Stomach (tissue), 9 donors: ENCODE measurements around the gene EDRF1. TPM values are rescaled to one million over a fixed set of nuclear protein-coding genes. Genes with fewer than 3 reads are reported as not detected.

Experiments used
- DNase-seq, 2 donors: peaks; one replicate each; pipeline versions ENCODE4 v3.0.0 to v3.0.0-alpha.2; 2013 to 2019
- H3K27ac ChIP-seq, 5 donors: fragments of 200-600 bp in 4 of 5; sonication (generic) in 4 of 5; one replicate each; pipeline ENCODE4 v1.5.1; 2013 to 2019; ENCODE audit warnings: mild to moderate bottlenecking in 1 of 5, moderate library complexity in 1 of 5
- H3K27me3 ChIP-seq, 3 donors: fragments of 200-600 bp; sonication (generic); one replicate each; pipeline ENCODE4 v1.5.1; 2017 to 2019; ENCODE audit warnings: mixed run types in 1 of 3
- H3K36me3 ChIP-seq, 4 donors: fragments of 200-600 bp; sonication (generic); 1 replicate in 3 of 4; 2 replicates in 1 of 4; pipeline ENCODE4 v1.5.1; 2016 to 2019
- H3K4me1 ChIP-seq, 4 donors: fragments of 200-600 bp; sonication (generic); one replicate each; pipeline ENCODE4 v1.5.1; 2016 to 2019
- H3K4me3 ChIP-seq, 4 donors: fragments of 200-600 bp; sonication (generic) in 3 of 4; one replicate each; pipeline ENCODE4 v1.5.1; 2016 to 2019; ENCODE audit warnings: mild to moderate bottlenecking in 1 of 4
- H3K9me3 ChIP-seq, 4 donors: fragments of 200-600 bp; sonication (generic); one replicate each; pipeline ENCODE4 v1.5.1; 2016 to 2019
- CTCF ChIP-seq, 7 experiments: fragments of 450-650 bp in 4 of 7; fragments of 200-600 bp in 3 of 7; sonication (generic) in 3 of 7; IDR thresholded peaks; one replicate each; pipeline ENCODE4 v1.5.1; 2016 to 2019; ENCODE audit warnings: antibody characterized with exemption in 7 of 7, control low read depth in 2 of 7, mild to moderate bottlenecking in 1 of 7
- EP300 ChIP-seq: sonication (generic); formaldehyde crosslinking; IDR thresholded peaks from one replicate; pipeline ENCODE4 v1.6.1; 2017; ENCODE audit warnings: antibody characterized with exemption
- POLR2A ChIP-seq, 4 donors: fragments of 450-650 bp; IDR thresholded peaks; one replicate each; pipeline ENCODE4 v1.6.1; 2016; ENCODE audit warnings: antibody characterized with exemption in 4 of 4, control low read depth in 2 of 4, mild to moderate bottlenecking in 1 of 4, moderate library complexity in 1 of 4
- POLR2AphosphoS5 ChIP-seq, 3 donors: sonication (generic); formaldehyde crosslinking; IDR thresholded peaks; one replicate each; pipeline ENCODE4 v1.6.1; 2016; ENCODE audit warnings: antibody characterized with exemption in 3 of 3
- WGBS, 5 donors: extraction: QIAGEN DNeasy Blood & Tissue Kit in 3 of 5; methylation state at CpG; one replicate each; pipeline versions ENCODE4 v1.1.5 to v1.1.7; 2013 to 2018; 5-methylcytosine and 5-hydroxymethylcytosine counted together
- intact Hi-C: fragments of 100-400 bp; cut with DNase I; formaldehyde crosslinking; loops from one replicate; pipeline ENCODE4 v1.15.1; 2023; ENCODE audit warnings: low total_unique reads
- polyA plus RNA-seq, 3 donors: library from polyadenylated mRNA; stranded (reverse); fragments of 200-250 nt; gene quantifications; one replicate each; pipeline ENCODE4 v1.2.3, GENCODE V29; 2013
- total RNA-seq, 5 donors: library from RNA; depleted of rRNA; stranded (reverse); fragments of >200 nt; gene quantifications; one replicate each; pipeline versions ENCODE4 v1.1.0 to v1.2.3, GENCODE V29; 2014 to 2016
- donor health status: healthy with polysubstance abuse.
- donor health status: Bipolar disorder and iron deficiency.
- donor health status: healthy.

The EDRF1 gene
- total and polyA plus RNA-seq, 8 donors = 5.5 to 41.5 (median 15.5) TPM

DNA sequence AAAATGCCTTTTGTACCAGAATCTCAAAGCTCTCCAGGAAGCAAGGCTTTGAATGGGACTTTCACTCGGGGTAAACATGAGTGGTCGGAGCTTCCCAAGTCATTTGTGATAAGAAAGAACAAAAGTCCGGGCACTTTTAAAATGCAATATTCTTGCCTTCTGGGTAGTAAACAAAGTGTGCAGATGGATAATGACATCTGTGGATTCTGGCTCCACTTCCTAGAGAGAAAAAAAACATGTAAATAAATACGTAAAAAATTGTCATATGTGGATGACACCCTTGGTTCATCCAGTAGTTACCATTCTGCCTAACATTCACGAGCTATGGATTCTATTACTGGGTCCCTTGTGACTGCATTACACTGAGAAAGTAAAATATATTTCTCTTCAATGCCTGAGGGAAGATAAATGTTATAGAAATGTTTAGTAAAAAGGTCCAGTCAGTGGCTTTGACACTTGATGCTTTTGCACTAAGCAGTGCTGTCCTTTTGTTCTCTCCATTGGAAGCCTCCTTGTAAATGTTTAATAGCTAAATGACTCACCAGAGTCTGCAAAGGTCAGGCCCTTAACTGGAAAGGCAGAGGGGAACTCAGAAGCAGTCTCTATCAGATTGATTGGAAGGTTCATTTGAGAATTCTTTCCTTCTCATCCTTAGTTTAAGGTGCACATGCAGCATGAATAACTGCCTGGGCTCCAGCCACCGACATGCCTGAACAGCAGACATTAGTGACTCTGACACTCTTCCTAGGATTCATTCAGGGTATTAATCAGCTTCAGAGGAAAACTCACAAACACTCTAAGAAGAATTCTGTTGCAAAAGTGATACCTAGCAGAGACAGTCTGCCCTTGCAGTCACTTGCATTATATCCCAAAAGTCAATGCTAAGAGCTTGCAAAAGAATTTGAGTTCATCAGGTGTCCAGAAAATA lies 11.7 kb upstream of the EDRF1 start:
- TF ChIP-seq EP300 (no peak), CTCF (IDR thresholded peaks at IDR 0.05) (no peak), POLR2A (IDR thresholded peaks at IDR 0.05) (no peak), POLR2AphosphoS5 (IDR thresholded peaks at IDR 0.05) (no peak)
- H3K36me3 ChIP-seq = no peaks in the 10 kb centered on the region
- WGBS, 5 donors = 50 to 64% (median 58%) methylated on average over 6 of the region's 6 CpGs
- H3K4me1 ChIP-seq = peaks cover 0 to 11% (median 0%) of the 10 kb centered on the region in 4 donors
- no peaks in the 10 kb centered on the region for H3K27me3 ChIP-seq
- H3K4me3 ChIP-seq = no peak overlapping the region
- H3K9me3 ChIP-seq = peaks cover 0 to 17% (median 3%) of the 10 kb centered on the region in 4 donors
- intact Hi-C loops = no loop called here
- H3K27ac ChIP-seq = no peak overlapping the region
- no peak for DNase-seq

- intact Hi-C loops = no loop called here
- Histone ChIP-seq H3K4me3 (no peak overlapping the region), H3K27me3 (no peaks in the 10 kb centered on the region), H3K4me1 (peaks cover 0 to 11% (median 0%) of the 10 kb centered on the region in 4 donors), H3K36me3 (no peaks in the 10 kb centered on the region), H3K9me3 (peaks cover 0 to 30% (median 9%) of the 10 kb centered on the region in 4 donors), H3K27ac (no peak overlapping the region)
- WGBS, 5 donors = 59 to 72% (median 67%) methylated on average over 5 of the region's 5 CpGs
- TF ChIP-seq POLR2AphosphoS5 (IDR thresholded peaks at IDR 0.05) (no peak), CTCF (IDR thresholded peaks at IDR 0.05) (no peak), POLR2A (IDR thresholded peaks at IDR 0.05) (no peak), EP300 (no peak)
- no peak for DNase-seq
These were observed 10.5 kb upstream of the EDRF1 start for GRCh38 chr10:125708971-125709503.

GRCh38 chr10:125709553-125710474 lies 9.7 kb upstream of the EDRF1 start:
- WGBS, 5 donors = 36 to 46% (median 39%) methylated on average over 12 of the region's 12 CpGs

More at GRCh38 chr10:125709553-125710474, 9.7 kb upstream of the EDRF1 start:
- intact Hi-C loops = no loop called here
- peak in 1 of 2 donors; percentile 48 for DNase-seq
- H3K9me3 ChIP-seq = peaks cover 0 to 33% (median 12%) of the 10 kb centered on the region in 4 donors
- H3K27me3 ChIP-seq = no peaks in the 10 kb centered on the region
- peaks cover 0 to 11% (median 0%) of the 10 kb centered on the region in 4 donors for H3K4me1 ChIP-seq
- no peak overlapping the region for H3K27ac ChIP-seq
- no peak overlapping the region for H3K4me3 ChIP-seq
- TF ChIP-seq CTCF (IDR thresholded peaks at IDR 0.05) (no peak), POLR2AphosphoS5 (IDR thresholded peaks at IDR 0.05) (no peak), EP300 (no peak), POLR2A (IDR thresholded peaks at IDR 0.05) (no peak)
- no peaks in the 10 kb centered on the region for H3K36me3 ChIP-seq
